GM18505 (cell line): ENCODE results near the gene IL17D.
"Not testable (repeated sequence)": the region's sequence is repeated elsewhere in the genome, so short reads cannot be mapped to it uniquely, and the experiment has no call there.

Experiments used
- ATAC-seq: cut with Tn5 transposase; IDR thresholded peaks from one replicate; pipeline ENCODE4 v1.9.1; 2021; ENCODE audit not compliant: unreplicated experiment
- POLR2A ChIP-seq: IDR thresholded peaks from 4 replicates; pipeline ENCODE4 v1.6.1; 2011; ENCODE audit warnings: borderline replicate concordance; ENCODE audit not compliant: insufficient read depth, insufficient read length; ENCODE audit errors: extremely low read depth

Gene IL17D, protein sequence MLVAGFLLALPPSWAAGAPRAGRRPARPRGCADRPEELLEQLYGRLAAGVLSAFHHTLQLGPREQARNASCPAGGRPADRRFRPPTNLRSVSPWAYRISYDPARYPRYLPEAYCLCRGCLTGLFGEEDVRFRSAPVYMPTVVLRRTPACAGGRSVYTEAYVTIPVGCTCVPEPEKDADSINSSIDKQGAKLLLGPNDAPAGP

GRCh38 chr13:20702915-20703779 is at the start of gene IL17D:
Gene IL17D (plus strand): TSS chr13:20703699. CDS start chr13:20704002, 303 bp downstream.
- ATAC-seq = peak; percentile 37

GRCh38 chr13:20654156-20654555 is 49.3 kb upstream of the IL17D start:
- no peak for ATAC-seq
- TF ChIP-seq POLR2A = no peak

More at GRCh38 chr13:20702915-20703779, at the start of gene IL17D:
- no peak for TF ChIP-seq POLR2A

DNA sequence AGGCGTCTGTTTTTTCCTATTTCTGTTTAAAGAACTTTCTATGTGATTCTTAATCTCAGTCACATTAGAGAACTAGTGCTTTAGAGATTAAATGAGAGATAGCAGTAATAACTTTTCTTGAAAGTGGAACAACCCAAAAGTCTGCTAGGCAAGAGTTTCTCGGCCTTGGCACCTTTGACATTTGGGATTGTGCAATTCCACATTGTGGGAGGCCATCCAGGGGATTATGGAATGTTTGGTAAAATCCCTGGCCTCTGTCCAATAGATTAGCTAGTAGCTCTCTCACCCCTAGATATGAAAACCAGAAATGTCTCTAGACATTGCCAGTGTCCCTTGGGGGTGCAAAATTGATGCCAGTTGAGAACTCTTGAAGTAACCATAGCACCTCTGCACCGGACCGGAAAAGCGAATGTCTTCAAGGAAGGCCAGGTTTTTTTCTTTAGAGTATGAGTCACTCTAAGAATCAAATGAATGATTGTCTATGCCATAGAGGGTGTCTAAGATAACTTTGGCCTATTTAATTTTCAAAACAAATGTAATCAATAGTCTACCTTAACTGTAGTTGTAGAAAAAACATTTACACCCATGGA is 45.0 kb upstream of the IL17D start:
- TF ChIP-seq POLR2A = no peak
- ATAC-seq = no peak

DNA sequence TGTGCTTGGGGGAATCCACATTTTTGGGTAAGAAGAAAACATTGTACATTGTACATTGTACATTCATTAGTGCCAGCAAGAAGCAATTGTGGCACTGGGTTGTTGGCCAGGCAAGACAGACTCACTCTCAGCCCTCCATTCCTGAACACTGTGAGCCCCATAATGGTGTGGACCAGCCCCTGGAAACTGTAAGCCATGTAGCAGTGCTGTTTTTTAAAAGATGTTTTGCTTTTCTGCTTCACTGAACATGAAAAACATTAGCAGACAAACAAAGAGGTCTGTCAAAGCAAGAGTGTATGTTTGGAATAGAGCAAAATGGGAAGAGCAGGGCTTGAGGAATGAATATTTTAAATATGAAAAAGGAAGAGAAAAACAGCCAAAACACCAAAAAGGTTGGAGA is 39.1 kb upstream of the IL17D start:
- TF ChIP-seq POLR2A = no peak
- ATAC-seq = no peak

- ATAC-seq = no peak
- no peak for TF ChIP-seq POLR2A
These were observed 36.6 kb upstream of the IL17D start for GRCh38 chr13:20666948-20667347.

GRCh38 chr13:20667857-20668437 is 35.6 kb upstream of the IL17D start:
- TF ChIP-seq POLR2A = no peak

GRCh38 chr13:20669162-20669561 is 34.3 kb upstream of the IL17D start:
- no peak for ATAC-seq
- no peak for TF ChIP-seq POLR2A

More at GRCh38 chr13:20667857-20668437, 35.6 kb upstream of the IL17D start:
- no peak for ATAC-seq

DNA sequence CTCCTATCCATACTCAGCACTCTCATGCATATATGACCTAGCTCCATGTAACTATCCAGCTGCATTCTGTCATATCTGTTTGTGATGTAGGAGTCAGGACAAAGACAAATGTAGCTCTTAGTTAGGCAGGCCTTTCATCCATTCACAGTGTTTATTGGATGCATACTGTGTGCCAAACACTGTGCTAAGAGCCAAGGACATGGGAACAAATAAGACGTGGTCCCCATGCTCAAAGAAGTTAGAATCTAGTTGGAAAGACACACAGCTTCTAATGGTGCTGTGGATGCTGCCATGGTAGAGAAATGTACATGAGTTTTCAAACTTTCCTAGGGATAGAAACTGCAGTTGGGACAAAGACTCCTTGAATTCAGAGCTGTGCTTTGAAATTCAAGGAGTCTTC is 31.7 kb upstream of the IL17D start:
- no peak for TF ChIP-seq POLR2A
- ATAC-seq = no peak

GRCh38 chr13:20672772-20673171 is 30.7 kb upstream of the IL17D start:
- no peak for TF ChIP-seq POLR2A
- no peak for ATAC-seq

DNA sequence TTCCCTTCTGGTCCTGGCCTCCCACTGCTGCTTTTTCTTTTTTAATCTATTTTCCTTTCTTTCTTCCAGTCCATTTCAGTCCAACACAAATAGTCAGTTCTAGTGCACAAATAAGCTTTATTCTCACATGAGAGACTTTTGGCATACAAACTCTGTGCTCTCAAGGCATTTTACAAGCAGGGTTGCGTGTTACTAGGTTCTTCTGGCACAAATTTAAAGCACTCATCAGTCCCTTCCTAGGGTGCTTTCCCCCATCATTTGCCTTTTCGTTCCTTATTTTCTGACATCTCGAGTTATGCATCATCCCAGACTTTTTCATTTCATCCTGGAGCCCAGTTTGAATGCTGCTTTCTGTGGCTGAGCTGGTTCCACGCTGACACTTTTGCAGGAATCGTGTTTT is 29.8 kb upstream of the IL17D start:
- TF ChIP-seq POLR2A = no peak
- no peak for ATAC-seq

- no peak for ATAC-seq
- TF ChIP-seq POLR2A = no peak
These were observed 27.3 kb upstream of the IL17D start for GRCh38 chr13:20676213-20676612.

DNA sequence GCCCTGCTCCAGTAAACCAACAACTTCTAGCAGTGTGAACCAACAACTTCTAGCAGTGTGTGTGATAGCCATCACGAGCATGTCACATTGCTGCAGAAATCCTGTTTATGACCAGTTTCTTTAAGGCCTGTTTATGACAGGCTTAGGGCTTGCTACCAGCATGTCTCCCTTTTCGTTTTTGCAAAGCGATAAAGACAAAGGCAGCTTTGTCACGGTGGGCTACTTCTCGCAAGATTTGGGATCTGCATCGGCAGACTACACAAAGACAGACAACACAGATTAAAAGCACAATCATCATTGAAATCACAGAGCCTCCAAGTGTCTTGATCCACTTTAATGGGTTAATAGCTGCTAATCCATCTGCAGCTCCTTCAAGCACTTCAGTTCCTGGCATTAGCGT is 24.9 kb upstream of the IL17D start:
- ATAC-seq = not testable (repeated sequence)

GRCh38 chr13:20679879-20680278 is 23.6 kb upstream of the IL17D start:
- TF ChIP-seq POLR2A = no peak
- ATAC-seq = no peak

- no peak for ATAC-seq
- TF ChIP-seq POLR2A = no peak
These were observed 23.0 kb upstream of the IL17D start for GRCh38 chr13:20680416-20681080.

DNA sequence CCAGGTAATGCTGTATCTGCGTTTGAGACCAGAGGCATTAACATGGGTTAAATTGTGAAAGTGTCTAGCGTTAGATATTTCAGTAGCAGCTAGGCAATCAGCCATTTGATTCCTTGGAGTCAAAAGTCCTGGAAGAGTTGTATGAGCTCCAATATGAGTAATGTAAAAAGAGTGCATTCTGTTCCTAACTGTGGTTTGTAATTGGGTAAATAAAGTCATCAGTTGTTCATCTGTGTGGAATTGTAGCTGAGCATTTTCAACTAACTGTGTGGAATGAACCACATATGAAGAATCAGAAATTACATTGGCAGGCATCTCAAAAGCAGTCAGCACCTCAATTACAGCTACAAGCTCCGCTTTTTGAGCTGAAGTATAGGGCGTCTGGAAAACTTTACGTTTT is 22.0 kb upstream of the IL17D start:
- ATAC-seq = not testable (repeated sequence)
